SU-DHL-6 (cell line): ENCODE results near the gene RNF114.

Experiments used
- CTCF ChIP-seq: fragments of 200-600 bp; sonication (generic); IDR thresholded peaks from one replicate; pipeline ENCODE4 v1.5.1; 2017; ENCODE audit warnings: antibody characterized with exemption, mild to moderate bottlenecking, low read length, moderate library complexity; ENCODE audit not compliant: insufficient read depth, poor library complexity, severe bottlenecking
- EZH2phosphoT487 ChIP-seq: fragments of 200-600 bp; sonication (generic), shearing (Covaris generic); conservative IDR thresholded peaks from 2 replicates; pipeline ENCODE4 v1.6.1; 2018; ENCODE audit warnings: mild to moderate bottlenecking, antibody characterized with exemption, low read length, moderate library complexity, mixed read lengths

DNA sequence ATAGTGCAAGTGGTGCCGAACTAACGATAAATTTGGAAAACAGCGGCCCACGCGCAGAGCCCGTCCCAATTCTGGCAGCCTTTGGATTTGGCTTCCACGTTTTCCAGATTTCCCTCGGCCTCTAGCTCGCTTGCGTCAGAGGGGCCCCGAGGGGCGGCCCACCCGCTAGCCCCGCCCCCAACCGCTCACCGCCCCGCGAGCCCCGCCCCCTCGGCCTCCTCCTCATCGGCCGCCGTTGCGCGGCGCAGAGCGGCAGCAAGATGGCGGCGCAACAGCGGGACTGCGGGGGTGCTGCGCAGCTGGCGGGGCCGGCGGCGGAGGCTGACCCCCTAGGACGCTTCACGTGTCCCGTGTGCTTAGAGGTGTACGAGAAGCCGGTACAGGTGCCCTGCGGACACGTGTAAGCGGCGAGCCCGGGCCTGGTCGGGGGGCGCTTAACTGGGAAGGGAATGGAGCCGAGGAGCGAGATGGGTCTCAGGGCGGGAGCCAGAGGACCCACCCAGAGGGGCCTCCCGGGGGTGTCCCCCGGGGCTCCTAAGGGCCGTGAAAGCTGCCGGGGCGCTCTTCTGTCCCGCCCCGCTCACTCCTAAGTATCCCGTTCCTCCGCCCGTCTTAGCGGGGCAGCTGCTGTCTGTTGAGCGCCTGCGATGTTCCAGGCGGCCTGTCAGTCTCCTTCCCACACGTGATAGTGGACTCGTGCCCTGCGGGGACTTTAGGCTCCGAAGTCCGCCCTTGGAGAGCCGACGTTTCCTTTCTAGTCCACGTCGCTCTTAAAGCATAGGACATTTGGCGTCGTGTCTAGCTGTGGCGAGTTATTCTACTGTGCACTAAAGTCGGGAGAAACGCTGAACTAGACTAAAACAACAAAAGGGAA is at the start of gene RNF114:
- TF ChIP-seq CTCF, result no peak
- no peak for TF ChIP-seq EZH2phosphoT487
